OCI-LY3 (cell line): ENCODE results near the gene SFRP2.
A peak's percentile ranks its signal among the peaks of the same experiment; 100 is the strongest.

ENCODE experiments used
- H2AFZ ChIP-seq: fragments of 200-600, 300-600 bp; shearing (Covaris generic); 2 replicates; pipeline ENCODE4 v1.6.0; 2014; ENCODE audit warnings: antibody characterized with exemption, low read depth, low read length
- H3K27ac ChIP-seq: fragments of 200-600, 300-600 bp; sonication (generic); 2 replicates; pipeline ENCODE4 v1.5.1; 2014; ENCODE audit warnings: mild to moderate bottlenecking, low read length, moderate library complexity, mixed read lengths
- H3K27me3 ChIP-seq: fragments of 200-600, 300-600 bp; sonication (generic); 2 replicates; pipeline ENCODE4 v1.6.1; 2014; ENCODE audit warnings: low read depth, low read length, mixed read lengths
- H3K36me3 ChIP-seq: fragments of 200-600, 300-600 bp; sonication (generic); replicated peaks from 2 replicates; pipeline ENCODE3; 2014; ENCODE audit warnings: low read depth, low read length, mixed read lengths
- H3K4me1 ChIP-seq: fragments of 300-600, 200-600 bp; sonication (generic); 2 replicates; pipeline ENCODE4 v1.6.1; 2014; ENCODE audit warnings: low read length, mixed read lengths
- H3K4me2 ChIP-seq: fragments of 200-600, 300-600 bp; sonication (generic); 2 replicates; pipeline ENCODE4 v1.6.1; 2014; ENCODE audit warnings: low read length, mixed read lengths
- H3K4me3 ChIP-seq: fragments of 300-600, 200-600 bp; sonication (generic); 2 replicates; pipeline ENCODE4 v1.5.1; 2014; ENCODE audit warnings: antibody characterized with exemption, mild to moderate bottlenecking, low read length, moderate library complexity
- H3K79me2 ChIP-seq: fragments of 300-600, 200-600 bp; shearing (Covaris generic); 2 replicates; pipeline ENCODE4 v1.6.1; 2014; ENCODE audit warnings: mild to moderate bottlenecking, low read length, mixed read lengths
- H3K9ac ChIP-seq: fragments of 300-600, 200-600 bp; shearing (Covaris generic); 2 replicates; pipeline ENCODE4 v1.6.0; 2014; ENCODE audit warnings: mild to moderate bottlenecking, low read length, moderate library complexity
- H3K9me3 ChIP-seq: fragments of 200-600, 300-600 bp; shearing (Covaris generic); 2 replicates; pipeline ENCODE4 v1.6.1; 2014; ENCODE audit warnings: low read length, mixed read lengths; ENCODE audit not compliant: insufficient read depth
- H4K20me1 ChIP-seq: fragments of 200-600, 300-600 bp; sonication (generic); 2 replicates; pipeline ENCODE4 v1.6.1; 2016; ENCODE audit warnings: low read length, mixed read lengths; ENCODE audit not compliant: insufficient read depth
- EZH2phosphoT487 ChIP-seq: fragments of 200-600 bp; shearing (Covaris generic); IDR thresholded peaks from 2 replicates; pipeline ENCODE4 v1.6.1; 2018; ENCODE audit warnings: antibody characterized with exemption, mixed run types, low read depth
- TF ChIP-seq, protein P1 (sequence below): fragments of 200-600, 300-600 bp; sonication (generic); IDR thresholded peaks from 2 replicates; pipeline ENCODE4 v1.5.1; 2014; ENCODE audit warnings: antibody characterized with exemption, low read length, low read depth

Gene SFRP2

DNA sequence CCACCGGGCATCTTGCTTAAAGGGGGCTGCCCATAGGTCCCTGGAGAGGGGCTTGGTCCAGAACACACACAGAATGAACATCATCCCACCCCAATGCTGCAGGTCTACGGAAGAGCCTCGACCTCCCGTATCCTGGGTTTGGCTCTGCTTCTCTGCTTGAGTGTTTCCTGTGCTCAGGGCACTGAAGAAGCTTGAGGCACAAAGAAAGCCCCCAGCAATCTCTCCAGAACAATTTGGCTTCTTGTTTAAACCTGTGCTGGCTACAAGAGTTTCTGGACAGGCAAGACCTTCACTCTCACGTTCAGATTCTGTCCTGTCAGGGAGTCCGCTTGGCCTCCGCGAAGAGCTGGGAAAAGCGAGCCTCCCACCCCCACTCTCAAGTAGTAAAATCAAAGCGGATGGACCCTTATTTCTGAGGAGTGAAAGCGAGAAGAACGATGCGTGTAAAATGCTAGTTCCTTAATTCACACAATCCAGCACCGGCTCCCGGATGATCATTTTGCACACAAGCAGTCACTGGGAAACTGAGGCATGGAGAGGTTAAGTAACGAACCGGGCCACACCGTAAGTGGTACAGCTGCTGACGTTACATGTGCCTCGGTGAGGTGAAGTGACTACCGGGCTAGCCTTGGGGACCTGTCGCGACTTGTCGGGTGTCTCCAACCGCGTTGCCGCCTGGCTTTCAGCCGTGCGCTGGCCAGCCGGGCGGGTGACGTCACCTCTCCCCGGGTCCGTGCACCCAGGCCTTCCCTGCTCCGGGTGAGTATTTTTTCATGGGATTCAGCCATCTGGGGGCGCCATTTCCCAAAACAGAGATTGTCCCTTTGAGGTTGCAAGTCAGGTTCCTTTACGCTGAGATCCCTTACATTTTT lies 3.1 kb upstream of the SFRP2 start:
- Histone ChIP-seq H3K4me2 (no peak overlapping the region), H3K9ac (no peak overlapping the region), H3K27ac (no peak overlapping the region), H3K79me2 (no peaks in the 10 kb centered on the region), H2AFZ (no peak overlapping the region), H3K36me3 (no peaks in the 10 kb centered on the region), H4K20me1 (no peaks in the 10 kb centered on the region), H3K4me3 (no peak overlapping the region), H3K4me1 (peaks cover 6% of the 10 kb centered on the region), H3K9me3 (no peaks in the 10 kb centered on the region), H3K27me3 (no peaks in the 10 kb centered on the region)
- TF ChIP-seq EZH2phosphoT487 = no peak
- TF ChIP-seq, protein P1, sequence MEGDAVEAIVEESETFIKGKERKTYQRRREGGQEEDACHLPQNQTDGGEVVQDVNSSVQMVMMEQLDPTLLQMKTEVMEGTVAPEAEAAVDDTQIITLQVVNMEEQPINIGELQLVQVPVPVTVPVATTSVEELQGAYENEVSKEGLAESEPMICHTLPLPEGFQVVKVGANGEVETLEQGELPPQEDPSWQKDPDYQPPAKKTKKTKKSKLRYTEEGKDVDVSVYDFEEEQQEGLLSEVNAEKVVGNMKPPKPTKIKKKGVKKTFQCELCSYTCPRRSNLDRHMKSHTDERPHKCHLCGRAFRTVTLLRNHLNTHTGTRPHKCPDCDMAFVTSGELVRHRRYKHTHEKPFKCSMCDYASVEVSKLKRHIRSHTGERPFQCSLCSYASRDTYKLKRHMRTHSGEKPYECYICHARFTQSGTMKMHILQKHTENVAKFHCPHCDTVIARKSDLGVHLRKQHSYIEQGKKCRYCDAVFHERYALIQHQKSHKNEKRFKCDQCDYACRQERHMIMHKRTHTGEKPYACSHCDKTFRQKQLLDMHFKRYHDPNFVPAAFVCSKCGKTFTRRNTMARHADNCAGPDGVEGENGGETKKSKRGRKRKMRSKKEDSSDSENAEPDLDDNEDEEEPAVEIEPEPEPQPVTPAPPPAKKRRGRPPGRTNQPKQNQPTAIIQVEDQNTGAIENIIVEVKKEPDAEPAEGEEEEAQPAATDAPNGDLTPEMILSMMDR = peak; percentile 53; the same call in 1 of the 2 replicates

- H3K4me2 ChIP-seq = no peak overlapping the region
These were observed 2.2 kb upstream of the SFRP2 start for GRCh38 chr4:153790962-153791551.

DNA sequence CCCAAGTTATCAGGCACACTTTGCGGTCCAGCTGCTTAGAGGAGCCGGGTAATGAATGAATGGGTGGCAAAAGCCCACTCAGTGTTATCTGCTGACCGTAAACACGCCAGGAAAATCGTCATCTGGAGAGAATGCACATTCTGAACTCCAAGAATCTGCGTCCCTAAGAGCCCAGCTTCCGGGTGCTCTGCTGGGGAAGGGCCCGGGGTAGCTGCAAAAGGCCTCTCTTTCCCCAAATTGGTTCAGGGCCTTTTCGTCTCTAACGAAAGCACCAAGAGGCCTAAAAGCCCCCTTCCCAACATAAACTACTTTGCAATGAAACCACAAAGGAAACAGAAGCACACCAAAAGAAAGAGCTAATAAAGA lies 1.6 kb upstream of the SFRP2 start:
- Histone ChIP-seq H3K9ac (no peak overlapping the region), H3K27me3 (no peaks in the 10 kb centered on the region), H3K79me2 (no peaks in the 10 kb centered on the region), H3K9me3 (no peaks in the 10 kb centered on the region), H3K4me2 (no peak overlapping the region), H3K4me1 (peaks cover 6% of the 10 kb centered on the region), H4K20me1 (no peaks in the 10 kb centered on the region), H3K36me3 (no peaks in the 10 kb centered on the region), H3K4me3 (no peak overlapping the region), H3K27ac (no peak overlapping the region), H2AFZ (no peak overlapping the region)
- TF ChIP-seq, protein P1 = no peak
- no peak for TF ChIP-seq EZH2phosphoT487

More at GRCh38 chr4:153790962-153791551, 2.2 kb upstream of the SFRP2 start:
- Histone ChIP-seq H3K4me3 (no peak overlapping the region), H4K20me1 (no peaks in the 10 kb centered on the region), H3K79me2 (no peaks in the 10 kb centered on the region), H3K9me3 (no peaks in the 10 kb centered on the region), H3K36me3 (no peaks in the 10 kb centered on the region), H3K4me1 (peaks cover 6% of the 10 kb centered on the region), H3K27ac (no peak overlapping the region), H3K27me3 (no peaks in the 10 kb centered on the region), H3K9ac (no peak overlapping the region), H2AFZ (no peak overlapping the region)
- no peak for TF ChIP-seq EZH2phosphoT487
- TF ChIP-seq, protein P1 = no peak

DNA sequence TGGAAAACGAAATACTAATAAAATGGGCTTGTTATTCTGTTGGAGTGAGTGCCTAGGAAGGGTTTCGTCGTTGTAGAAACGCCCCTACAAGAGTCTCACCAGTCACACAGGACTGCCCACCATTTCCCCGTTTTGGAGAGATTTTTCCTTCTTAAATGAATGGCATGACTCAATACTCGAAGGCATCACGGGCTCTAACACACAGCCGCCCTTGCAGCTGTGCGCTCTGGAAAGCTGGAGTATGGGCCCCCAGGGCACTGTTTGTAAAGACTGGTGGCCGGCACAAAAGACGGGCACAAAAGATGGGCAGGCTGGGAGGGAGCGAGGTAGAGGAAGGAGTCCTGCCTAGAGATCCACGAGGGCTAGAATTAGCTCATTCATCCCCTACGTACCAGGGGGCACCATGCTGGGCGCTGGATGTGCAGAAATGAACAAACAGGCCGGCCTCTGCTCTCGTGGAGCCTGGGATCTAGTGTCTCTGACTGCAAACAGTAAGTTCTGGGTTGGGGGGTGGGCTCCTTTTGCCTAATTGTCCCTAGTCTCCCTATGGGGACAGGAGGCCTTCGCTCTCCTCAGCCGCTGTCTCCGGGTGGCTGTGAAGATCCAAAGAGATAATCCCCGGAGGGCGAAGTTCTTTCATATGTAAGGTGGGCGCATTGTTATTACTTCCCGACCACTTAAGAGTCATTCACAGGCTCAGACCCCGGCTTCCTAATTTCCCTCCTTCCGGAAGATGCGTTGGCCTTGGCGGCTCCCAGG lies 1.0 kb upstream of the SFRP2 start:
- H4K20me1 ChIP-seq = no peaks in the 10 kb centered on the region
- peaks cover 1% of the 10 kb centered on the region for H3K4me1 ChIP-seq
- H3K4me2 ChIP-seq = no peak overlapping the region
- H3K27ac ChIP-seq = no peak overlapping the region
- no peaks in the 10 kb centered on the region for H3K36me3 ChIP-seq
- H3K4me3 ChIP-seq = no peak overlapping the region
- no peak overlapping the region for H2AFZ ChIP-seq
- H3K9me3 ChIP-seq = no peaks in the 10 kb centered on the region
- H3K9ac ChIP-seq = no peak overlapping the region
- no peaks in the 10 kb centered on the region for H3K79me2 ChIP-seq
- no peaks in the 10 kb centered on the region for H3K27me3 ChIP-seq
- TF ChIP-seq, protein P1 = no peak
- no peak for TF ChIP-seq EZH2phosphoT487
